Measurements from ENCODE around the gene IL23R. TPM values are rescaled to one million over a fixed set of nuclear protein-coding genes. Genes with fewer than 3 reads are reported as not detected.

Gene IL23R
- total and polyA plus RNA-seq, 2 of the 8 experiments (the other 6 are each of a cell fraction or from before 2014, with no cell fraction given): not detected

GRCh38 chr1:67144696-67145095 is 21.6 kb upstream of the IL23R start:
- no peak overlapping the region for H4K91ac ChIP-seq (replicated peaks; ENCODE audit: insufficient read length, low read length)
- H3K9me3 ChIP-seq (ENCODE audit: insufficient read depth in 2 of 2, low read depth in 1 of 2, low read length in 1 of 2): no peaks in the 10 kb centered on the region
- H4K8ac ChIP-seq (ENCODE audit: extremely low read depth, insufficient read depth, low read length): no peak overlapping the region
- CTCF ChIA-PET (ENCODE audit: partially characterized antibody): interaction anchor here (1.1 to 3.6 kb wide), 10 partner anchors 10 to 342 kb away, joined by 3 to 30 read pairs (median 4); partner anchors contain the start of gene C1orf141
- H3K23me2 ChIP-seq (ENCODE audit: low read depth, low read length): no peaks in the 10 kb centered on the region
- no peaks in the 10 kb centered on the region for H3K79me1 ChIP-seq (ENCODE audit: low read depth, low read length)
- no peaks in the 10 kb centered on the region for H3K36me3 ChIP-seq (ENCODE audit: control insufficient read depth in 2 of 4, insufficient read depth in 4 of 4, low read length in 3 of 4)
- H4K20me1 ChIP-seq (replicated peaks in 1 of 2; ENCODE audit: control insufficient read depth in 1 of 2, insufficient read depth in 2 of 2, low read length in 2 of 2): no peaks in the 10 kb centered on the region
- POLR2A ChIA-PET (ENCODE audit: partially characterized antibody): interaction anchor here (0.6 kb wide), 1 partner anchor 403 kb away, joined by 3 read pairs; no protein-coding TSS in a partner anchor
- DNase-seq (ENCODE audit: low read depth in 1 of 2, low spot score in 2 of 2): no peak
- H3K27ac ChIP-seq (ENCODE audit: low read depth, low read length): no peak overlapping the region
- H3K27me3 ChIP-seq (replicated peaks in 1 of 4; ENCODE audit: control insufficient read depth in 3 of 4, extremely low read depth in 1 of 4, insufficient read depth in 3 of 4, low read length in 3 of 4): no peaks in the 10 kb centered on the region
- H3K4me2 ChIP-seq (ENCODE audit: insufficient read depth in 1 of 2, low read depth in 2 of 2, low read length in 2 of 2): no peak overlapping the region
- no peak overlapping the region for H2BK120ac ChIP-seq (replicated peaks; ENCODE audit: low read depth, low read length)
- H2AFZ ChIP-seq (ENCODE audit: low read length): no peak overlapping the region
- H2BK15ac ChIP-seq (ENCODE audit: low read length): no peak overlapping the region
- H3K23ac ChIP-seq (ENCODE audit: insufficient read length): no peak overlapping the region
- TF ChIP-seq RAD21 (IDR thresholded peaks at IDR 0.05 in 1 of 2, conservative IDR thresholded peaks at IDR 0.05 in 1 of 2; ENCODE audit: low read depth in 2 of 2, low read length in 2 of 2) (peak; percentile 25 to 38; a peak in 3 of 4 replicates), PHF8 (conservative IDR thresholded peaks at IDR 0.05; ENCODE audit: low read depth, low read length) (no peak)
- H3K4me3 ChIP-seq (ENCODE audit: extremely low read depth in 1 of 4, insufficient read depth in 2 of 4, low read depth in 3 of 4, low read length in 4 of 4): no peak overlapping the region
- H3K4ac ChIP-seq (replicated peaks; ENCODE audit: insufficient read length, low read depth, low read length): no peak overlapping the region
- H3K4me1 ChIP-seq (replicated peaks in 1 of 4; ENCODE audit: control insufficient read depth in 3 of 4, insufficient read depth in 4 of 4, low read length in 3 of 4): 0 out of 7 replicates have a peak, but pooled peaks cover 0 to 4% (median 0%) of the 10 kb centered on the region in 4 experiments
- H2BK20ac ChIP-seq (ENCODE audit: low read length): no peak overlapping the region
- H3K79me2 ChIP-seq (ENCODE audit: control insufficient read depth in 1 of 2, insufficient read depth in 2 of 2, low read length in 2 of 2): no peaks in the 10 kb centered on the region
- H2BK12ac ChIP-seq (ENCODE audit: low read depth, low read length): no peak overlapping the region
- 77% methylated on average over 2 of the region's 2 CpGs; no CpG with 5 or more reads in 1 of the 2 experiments for WGBS, 2 experiments (ENCODE audit: extremely low coverage in 1 of 2, insufficient coverage in 1 of 2, insufficient read length in 1 of 2, insufficient replicate concordance in 2 of 2, low coverage in 1 of 2, low lambda C conversion rate in 2 of 2, missing lambda C conversion rate in 1 of 2)
- FAIRE-seq: no peak
- no peak overlapping the region for H3K18ac ChIP-seq (ENCODE audit: extremely low read depth, low read length)
- H2BK5ac ChIP-seq (ENCODE audit: low read depth, low read length): no peak overlapping the region
- H3K56ac ChIP-seq (replicated peaks; ENCODE audit: insufficient read length, low read depth, low read length): no peak overlapping the region
- no peak overlapping the region for H2AK5ac ChIP-seq (ENCODE audit: low read depth, low read length)
- no peak overlapping the region for H3K14ac ChIP-seq (ENCODE audit: insufficient read length)
- H4K5ac ChIP-seq (ENCODE audit: insufficient read length, low read depth, low read length): no peak overlapping the region
- H3K9ac ChIP-seq (replicated peaks in 1 of 4; ENCODE audit: extremely low read depth in 1 of 4, low read depth in 3 of 4, low read length in 3 of 4): no peak overlapping the region

All from H1 (cell line).